Keratinocyte (primary cell): ENCODE data around the gene FLVCR1.

Experiments
- CTCF ChIP-seq, 3 experiments: IDR thresholded peaks in 1 of 3; conservative IDR thresholded peaks in 1 of 3; optimal IDR thresholded peaks in 1 of 3; 2 replicates in 2 of 3; 3 replicates in 1 of 3; pipeline versions ENCODE3 to v1.5.1; 2011; ENCODE audit warnings: low read length in 3 of 3, mild to moderate bottlenecking in 3 of 3, moderate library complexity in 2 of 3, control low read depth in 1 of 3, inconsistent platforms in 1 of 3; ENCODE audit not compliant: insufficient read depth in 2 of 3; ENCODE audit errors: extremely low read depth in 1 of 3
- EZH2 ChIP-seq: IDR thresholded peaks from one replicate; pipeline ENCODE4 v1.6.1; 2012; ENCODE audit warnings: inconsistent platforms, mild to moderate bottlenecking, low read length, moderate library complexity

- TF ChIP-seq CTCF (optimal IDR thresholded peaks at IDR 0.05 in 1 of 3, IDR thresholded peaks at IDR 0.05 in 1 of 3, conservative IDR thresholded peaks at IDR 0.05 in 1 of 3; ENCODE audit: extremely low read depth in 1 of 3, insufficient read depth in 2 of 3, low read length in 3 of 3) (no peak), EZH2 (no peak)
Observed at GRCh38 chr1:212864201-212864600, 6.1 kb downstream of the FLVCR1 start.
